ENCODE data around the gene VMO1. TPM values are rescaled to one million over a fixed set of nuclear protein-coding genes. Genes with fewer than 3 reads are reported as not detected.

VMO1 gene
- total RNA-seq, 1 experiment from 2014 or later = not detected

GRCh38 chr17:4808378-4808767, 22.2 kb upstream of the VMO1 start:
- no peak overlapping the region for H3K4me2 ChIP-seq (ENCODE audit: insufficient read depth, insufficient read length, low read length)
- no peak overlapping the region for H3T11ph ChIP-seq (ENCODE audit: low read length)
- peaks cover 5% of the 10 kb centered on the region for H3K23me2 ChIP-seq (ENCODE audit: insufficient read length, low read depth, low read length, poor library complexity, severe bottlenecking)
- H2BK15ac ChIP-seq (ENCODE audit: low read depth, low read length) = no peak overlapping the region
- no peaks in the 10 kb centered on the region for H3K9me3 ChIP-seq (ENCODE audit: control insufficient read depth, low read depth, low read length)
- H2BK5ac ChIP-seq (ENCODE audit: insufficient read length, low read length) = no peak overlapping the region
- H2BK20ac ChIP-seq (ENCODE audit: low read depth, low read length, poor library complexity, severe bottlenecking) = no peak overlapping the region
- no peak overlapping the region for H2BK120ac ChIP-seq (ENCODE audit: low read depth, low read length, poor library complexity, severe bottlenecking)
- no peak for TF ChIP-seq CTCF (conservative IDR thresholded peaks at IDR 0.05)
- no peak overlapping the region for H4K91ac ChIP-seq (ENCODE audit: insufficient read length, low read depth, low read length)
- no peak overlapping the region for H3K9ac ChIP-seq (ENCODE audit: extremely low read depth, insufficient read length, low read length)
- Mint-ChIP-seq H3K4me1 (peaks cover 15 to 16% of the 10 kb centered on the region in 2 experiments), H3K27me3 (ENCODE audit: low read depth) (no peaks in the 10 kb centered on the region; the same call in 1 of the 2 replicates), H3K9me3 (no peaks in the 10 kb centered on the region), H3K4me3 (peak overlapping the region; percentile 86 to 96), H3K27ac (no peak overlapping the region; a peak in 1 of 7 replicates), H3K36me3 (ENCODE audit: insufficient read depth in 1 of 3, low read depth in 3 of 3) (peaks cover 14 to 33% (median 30%) of the 10 kb centered on the region in 3 experiments; a peak in 6 of 7 replicates)
- H2AFZ ChIP-seq (ENCODE audit: low read length) = no peak overlapping the region
- H2AK5ac ChIP-seq (ENCODE audit: insufficient read length, low read length) = no peak overlapping the region
- no peak overlapping the region for H4K5ac ChIP-seq (ENCODE audit: insufficient read length, low read depth, low read length)
- no peak overlapping the region for H3K18ac ChIP-seq (ENCODE audit: insufficient read length, low read depth, low read length)
- no peak overlapping the region for H3K27ac ChIP-seq (ENCODE audit: insufficient read length, low read depth, low read length)
- no peaks in the 10 kb centered on the region for H3K79me2 ChIP-seq (ENCODE audit: insufficient read depth, low read length)
- H2BK12ac ChIP-seq (ENCODE audit: insufficient read length, low read depth, low read length) = no peak overlapping the region
- no peaks in the 10 kb centered on the region for H3K27me3 ChIP-seq (ENCODE audit: insufficient read depth, low read length)
- H3K56ac ChIP-seq (ENCODE audit: insufficient read length, low read depth, low read length) = no peak overlapping the region
- no peak overlapping the region for H3K23ac ChIP-seq (ENCODE audit: insufficient read length, low read depth, low read length)
- no peaks in the 10 kb centered on the region for H3K79me1 ChIP-seq (ENCODE audit: insufficient read depth, low read depth, low read length, poor library complexity, severe bottlenecking)
- H3K4ac ChIP-seq (ENCODE audit: low read depth, low read length) = no peak overlapping the region
- H3K14ac ChIP-seq (ENCODE audit: insufficient read depth, low read length) = no peak overlapping the region
- no peaks in the 10 kb centered on the region for H3K4me1 ChIP-seq (ENCODE audit: insufficient read depth, low read length)
- no peaks in the 10 kb centered on the region for H4K20me1 ChIP-seq (ENCODE audit: control insufficient read depth, insufficient read depth, insufficient read length)
- DNase-seq = no peak
- no CpG with 5 or more reads among the region's 6 CpGs for WGBS (ENCODE audit: extremely low coverage, insufficient read length, low lambda C conversion rate)
- H4K8ac ChIP-seq (replicated peaks; ENCODE audit: insufficient read length, low read depth, low read length) = no peak overlapping the region
